Osteocyte (in vitro differentiated cells): Measurements from ENCODE around the gene TOGARAM2. TPM values are rescaled to one million over a fixed set of nuclear protein-coding genes. Genes with fewer than 3 reads are reported as not detected.

Experiments
- DNase-seq: peaks from one replicate; pipeline ENCODE4 v3.0.0; 2021; ENCODE audit warnings: mixed read lengths; ENCODE audit not compliant: unreplicated experiment; ENCODE audit errors: extremely low spot score
- H3K27ac Mint-ChIP-seq: one replicate; pipeline ENCODE4 v1.8.0; 2021; ENCODE audit warnings: mild to moderate bottlenecking, mixed read lengths; ENCODE audit not compliant: unreplicated experiment
- H3K27me3 Mint-ChIP-seq: one replicate; pipeline ENCODE4 v1.8.0; 2021; ENCODE audit warnings: mixed read lengths; ENCODE audit not compliant: unreplicated experiment
- H3K36me3 Mint-ChIP-seq: one replicate; pipeline ENCODE4 v1.8.0; 2021; ENCODE audit warnings: mixed read lengths; ENCODE audit not compliant: unreplicated experiment
- H3K4me1 Mint-ChIP-seq: one replicate; pipeline ENCODE4 v1.8.0; 2021; ENCODE audit warnings: mixed read lengths; ENCODE audit not compliant: unreplicated experiment
- H3K4me3 Mint-ChIP-seq: one replicate; pipeline ENCODE4 v1.8.0; 2021; ENCODE audit warnings: mild to moderate bottlenecking, moderate library complexity, mixed read lengths; ENCODE audit not compliant: unreplicated experiment
- H3K9me3 Mint-ChIP-seq: one replicate; pipeline ENCODE4 v1.8.0; 2021; ENCODE audit warnings: mixed read lengths; ENCODE audit not compliant: unreplicated experiment
- total RNA-seq: library from RNA; stranded (reverse); gene quantifications from 2 replicates; pipeline ENCODE4 v1.2.1, GENCODE V29; 2021
- TF ChIP-seq, protein P1 (sequence below): fragments of 200-600 bp; sonication (generic); IDR thresholded peaks from 2 replicates; pipeline ENCODE4 v1.5.0; 2021; ENCODE audit warnings: antibody characterized with exemption, mild to moderate bottlenecking, moderate library complexity

Gene TOGARAM2
- total RNA-seq, 1 donor from 2014 or later, result not detected

GRCh38 chr2:29035016-29035745 lies 54.1 kb downstream of the TOGARAM2 start:
- H3K36me3 Mint-ChIP-seq, result no peaks in the 10 kb centered on the region
- TF ChIP-seq, protein P1, sequence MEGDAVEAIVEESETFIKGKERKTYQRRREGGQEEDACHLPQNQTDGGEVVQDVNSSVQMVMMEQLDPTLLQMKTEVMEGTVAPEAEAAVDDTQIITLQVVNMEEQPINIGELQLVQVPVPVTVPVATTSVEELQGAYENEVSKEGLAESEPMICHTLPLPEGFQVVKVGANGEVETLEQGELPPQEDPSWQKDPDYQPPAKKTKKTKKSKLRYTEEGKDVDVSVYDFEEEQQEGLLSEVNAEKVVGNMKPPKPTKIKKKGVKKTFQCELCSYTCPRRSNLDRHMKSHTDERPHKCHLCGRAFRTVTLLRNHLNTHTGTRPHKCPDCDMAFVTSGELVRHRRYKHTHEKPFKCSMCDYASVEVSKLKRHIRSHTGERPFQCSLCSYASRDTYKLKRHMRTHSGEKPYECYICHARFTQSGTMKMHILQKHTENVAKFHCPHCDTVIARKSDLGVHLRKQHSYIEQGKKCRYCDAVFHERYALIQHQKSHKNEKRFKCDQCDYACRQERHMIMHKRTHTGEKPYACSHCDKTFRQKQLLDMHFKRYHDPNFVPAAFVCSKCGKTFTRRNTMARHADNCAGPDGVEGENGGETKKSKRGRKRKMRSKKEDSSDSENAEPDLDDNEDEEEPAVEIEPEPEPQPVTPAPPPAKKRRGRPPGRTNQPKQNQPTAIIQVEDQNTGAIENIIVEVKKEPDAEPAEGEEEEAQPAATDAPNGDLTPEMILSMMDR, result no peak
- H3K4me1 Mint-ChIP-seq, result peaks cover 2% of the 10 kb centered on the region
- no peak overlapping the region for H3K27ac Mint-ChIP-seq
- DNase-seq, result no peak
- no peak overlapping the region for H3K4me3 Mint-ChIP-seq
- H3K9me3 Mint-ChIP-seq, result no peaks in the 10 kb centered on the region
- H3K27me3 Mint-ChIP-seq, result peaks cover 10% of the 10 kb centered on the region

- TF ChIP-seq, protein P1, result no peak
- no peak for DNase-seq
- no peak overlapping the region for H3K27ac Mint-ChIP-seq
- no peak overlapping the region for H3K4me3 Mint-ChIP-seq
- peaks cover 4% of the 10 kb centered on the region for H3K27me3 Mint-ChIP-seq
- no peaks in the 10 kb centered on the region for H3K9me3 Mint-ChIP-seq
- no peaks in the 10 kb centered on the region for H3K36me3 Mint-ChIP-seq
- peaks cover 6% of the 10 kb centered on the region for H3K4me1 Mint-ChIP-seq
Observed at GRCh38 chr2:29039718-29040480, 58.8 kb downstream of the TOGARAM2 start.

DNA sequence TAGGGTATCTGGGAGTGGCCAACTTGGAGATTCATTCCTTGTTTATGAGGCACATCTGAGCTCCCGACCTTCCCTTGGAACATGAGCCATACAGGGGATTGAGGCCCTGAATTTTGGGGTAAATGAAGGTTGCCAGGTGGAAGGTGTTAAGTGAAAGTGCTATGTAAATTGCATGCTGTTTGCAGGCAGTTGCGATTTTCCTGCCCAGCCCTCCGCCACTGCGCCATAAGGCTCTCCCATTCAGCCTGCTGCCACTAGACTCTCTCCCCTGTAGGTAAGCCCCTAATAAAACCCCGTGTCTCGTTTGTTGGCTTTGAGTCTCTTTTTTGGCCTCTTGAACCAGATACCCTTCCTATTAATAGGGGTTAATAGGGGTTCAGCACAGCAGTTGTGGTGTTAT lies 59.5 kb downstream of the TOGARAM2 start:
- no peaks in the 10 kb centered on the region for H3K36me3 Mint-ChIP-seq
- H3K4me3 Mint-ChIP-seq, result no peak overlapping the region

GRCh38 chr2:29041161-29041660 lies 60.1 kb downstream of the TOGARAM2 start:
- H3K27me3 Mint-ChIP-seq, result peaks cover 8% of the 10 kb centered on the region
- H3K36me3 Mint-ChIP-seq, result no peaks in the 10 kb centered on the region

More for the DNA sequence above, 59.5 kb downstream of the TOGARAM2 start:
- peaks cover 6% of the 10 kb centered on the region for H3K4me1 Mint-ChIP-seq
- H3K9me3 Mint-ChIP-seq, result no peaks in the 10 kb centered on the region
- DNase-seq, result no peak
- H3K27ac Mint-ChIP-seq, result no peak overlapping the region
- TF ChIP-seq, protein P1, result no peak
- peaks cover 4% of the 10 kb centered on the region for H3K27me3 Mint-ChIP-seq

More at GRCh38 chr2:29041161-29041660, 60.1 kb downstream of the TOGARAM2 start:
- TF ChIP-seq, protein P1, result no peak
- no peak for DNase-seq
- H3K9me3 Mint-ChIP-seq, result no peaks in the 10 kb centered on the region
- no peak overlapping the region for H3K27ac Mint-ChIP-seq
- peaks cover 6% of the 10 kb centered on the region for H3K4me1 Mint-ChIP-seq
- no peak overlapping the region for H3K4me3 Mint-ChIP-seq
